Skeletal muscle cell (primary cell): ENCODE results near the gene APBB2.
"Not testable (repeated sequence)": the region's sequence is repeated elsewhere in the genome, so short reads cannot be mapped to it uniquely, and the experiment has no call there.

Source experiments
- DNase-seq: peaks from one replicate; pipeline ENCODE4 v3.0.0-alpha.2; 2010; ENCODE audit warnings: low read depth
- H3K4me3 ChIP-seq: 2 replicates; pipeline ENCODE4 v1.5.1; 2011; ENCODE audit warnings: low read depth, mild to moderate bottlenecking, control low read depth, low read length, moderate library complexity

The APBB2 gene

DNA sequence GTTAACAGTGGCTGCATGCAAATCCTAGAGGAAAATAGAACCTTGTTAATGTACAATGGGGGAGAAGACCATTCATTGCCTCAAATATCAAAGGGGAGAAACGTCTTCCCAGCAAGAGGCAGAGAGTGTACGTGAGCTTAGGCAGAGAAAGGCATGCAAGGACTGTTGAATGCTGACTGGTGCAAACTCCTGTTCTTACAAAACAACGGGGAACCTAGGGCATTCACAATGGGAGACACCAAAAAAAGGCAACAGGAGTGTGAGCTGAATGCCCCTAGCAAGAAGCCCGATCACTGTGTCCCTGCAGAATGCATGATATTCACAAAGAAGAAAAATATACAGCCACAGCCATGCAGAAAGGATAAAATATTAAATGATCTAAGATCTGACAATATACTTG is 279.7 kb downstream of the APBB2 start:
- DNase-seq = no peak
- no peak overlapping the region for H3K4me3 ChIP-seq

DNA sequence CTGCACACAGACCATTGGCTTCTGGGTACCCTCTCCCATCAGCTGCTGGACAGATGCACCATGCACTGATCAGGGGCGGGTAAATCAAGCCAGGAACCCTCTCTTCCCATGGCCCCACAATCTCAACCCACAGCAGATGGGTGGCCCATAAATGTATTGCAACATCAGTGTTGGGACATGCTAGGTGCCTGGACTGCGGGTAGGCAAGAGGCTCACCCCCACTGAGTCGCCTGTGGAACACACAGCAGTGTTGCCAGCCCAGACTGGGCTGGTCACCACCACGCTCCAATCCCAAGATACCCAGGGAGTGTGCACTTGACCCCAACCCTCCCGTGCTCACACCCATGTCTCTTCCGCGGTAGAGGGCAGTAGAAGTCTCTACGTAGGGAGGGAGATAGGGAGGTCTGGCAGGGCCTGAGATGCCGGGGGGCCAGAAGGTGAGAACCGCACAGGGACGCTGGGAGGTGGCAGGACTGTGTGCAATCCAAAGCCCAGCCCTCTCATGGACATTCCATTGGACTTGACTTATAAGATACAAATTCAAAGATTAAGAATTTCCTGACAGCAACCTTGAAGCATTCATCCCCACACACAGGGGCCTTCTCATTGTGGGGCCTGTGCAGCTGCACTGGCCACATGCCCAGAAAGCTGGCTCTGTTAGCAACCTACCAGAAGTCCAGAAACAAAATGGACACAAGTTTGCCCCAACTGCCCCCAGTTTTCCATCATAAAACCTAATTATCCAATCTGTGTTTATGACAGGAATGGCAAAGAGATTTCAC is 280.9 kb downstream of the APBB2 start:
- DNase-seq = peak; percentile 62
- no peak overlapping the region for H3K4me3 ChIP-seq

DNA sequence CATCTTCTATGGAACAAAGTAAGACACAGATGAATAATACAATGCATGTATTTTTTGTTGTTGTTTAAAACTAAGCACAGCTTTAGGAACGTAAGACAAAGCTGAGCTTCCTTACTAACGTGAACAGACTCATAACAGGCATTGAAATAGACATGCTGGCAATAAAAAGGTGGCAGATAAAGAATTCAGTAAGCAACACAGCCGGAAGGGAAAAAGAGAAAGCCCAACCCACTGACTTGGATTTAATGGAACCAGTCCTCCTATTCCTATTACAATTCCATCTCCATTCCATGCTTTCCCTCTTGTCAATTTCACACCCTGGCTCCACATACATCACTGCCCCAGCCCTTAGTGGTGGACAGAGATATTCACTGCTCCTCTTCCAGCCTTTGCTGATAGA is 282.5 kb downstream of the APBB2 start:
- DNase-seq = no peak
- H3K4me3 ChIP-seq = no peak overlapping the region

GRCh38 chr4:40931238-40931637 is 283.1 kb downstream of the APBB2 start:
- H3K4me3 ChIP-seq = no peak overlapping the region
- DNase-seq = no peak

DNA sequence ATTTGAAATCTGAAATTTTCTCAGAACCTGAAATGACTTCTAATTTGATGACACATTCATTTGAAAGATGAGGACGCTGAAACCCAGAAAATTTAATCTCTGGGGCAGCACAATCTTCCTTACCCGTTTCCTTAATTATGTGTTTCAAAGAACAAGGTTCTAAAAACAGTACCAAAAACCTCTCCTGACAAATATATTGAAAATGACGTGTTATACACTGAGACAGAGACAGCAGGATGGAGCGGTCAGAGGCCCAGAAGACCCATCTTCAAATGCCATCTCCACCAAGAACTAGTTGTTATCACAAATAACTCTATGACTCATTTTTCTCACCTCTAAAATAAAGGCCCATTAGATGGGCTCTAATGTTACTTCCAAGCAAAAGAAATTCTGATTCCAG is 287.3 kb downstream of the APBB2 start:
- DNase-seq = no peak
- no peak overlapping the region for H3K4me3 ChIP-seq

- H3K4me3 ChIP-seq = no peak overlapping the region
- no peak for DNase-seq
Measured at GRCh38 chr4:40924793-40925117, 289.6 kb downstream of the APBB2 start.

DNA sequence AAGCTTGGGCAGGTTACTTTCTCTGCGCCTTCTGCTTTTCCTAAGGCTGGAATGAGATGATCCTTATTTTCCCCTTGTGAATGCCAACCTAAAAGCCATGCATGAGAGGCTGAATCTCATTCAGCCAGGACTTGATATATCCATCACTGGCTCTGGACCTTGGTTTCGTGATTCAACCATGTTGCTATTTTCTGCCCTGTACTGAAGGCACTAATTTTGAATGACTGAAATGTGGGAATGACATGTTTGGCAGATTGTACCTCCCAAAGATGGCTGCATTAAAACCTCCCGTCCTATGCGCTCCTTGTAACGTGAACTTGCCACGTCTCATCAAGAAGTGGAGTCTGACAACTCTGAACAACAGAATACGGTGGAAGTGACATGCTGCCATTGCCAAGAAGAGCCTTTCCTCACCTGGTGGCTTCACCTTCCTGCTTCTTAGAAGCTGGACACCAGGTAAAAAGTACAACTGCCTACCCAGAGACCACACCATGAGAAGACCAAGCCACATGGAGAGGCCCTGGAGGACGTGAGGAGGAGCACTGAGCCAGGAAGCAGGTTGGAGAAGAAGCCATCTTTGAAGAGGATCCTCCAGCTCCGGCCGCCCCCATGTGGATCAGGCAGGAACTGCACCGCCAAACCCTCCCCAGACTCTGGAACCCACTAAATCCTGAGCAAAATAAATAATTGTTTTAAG is 290.1 kb downstream of the APBB2 start:
- no peak overlapping the region for H3K4me3 ChIP-seq
- DNase-seq = no peak

GRCh38 chr4:40923316-40924095 is 290.8 kb downstream of the APBB2 start:
- no peak overlapping the region for H3K4me3 ChIP-seq
- no peak for DNase-seq

- DNase-seq, H3K4me3 ChIP-seq: not testable (repeated sequence)
Measured at GRCh38 chr4:40919976-40920375, 294.4 kb downstream of the APBB2 start.

DNA sequence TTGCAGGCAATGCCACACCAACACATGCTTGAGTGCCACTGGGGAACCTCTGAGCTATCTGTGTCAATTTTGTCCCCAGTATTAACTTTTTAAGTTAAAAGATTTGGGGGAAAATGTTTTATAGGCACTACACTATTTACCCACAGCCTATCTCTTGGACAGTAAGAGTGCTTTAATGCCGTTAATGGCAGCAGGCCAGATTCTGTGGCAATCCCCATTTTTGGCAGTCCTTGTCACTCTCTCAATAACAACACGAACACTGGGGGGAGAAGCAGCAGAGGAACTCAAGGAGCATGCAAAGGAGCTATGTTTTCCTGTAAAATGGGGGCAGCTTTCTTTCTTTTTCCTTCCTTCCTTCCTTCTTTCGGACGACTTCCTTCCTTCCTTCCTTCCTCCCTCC is 296.0 kb downstream of the APBB2 start:
- DNase-seq = peak; percentile 75
- H3K4me3 ChIP-seq = no peak overlapping the region

DNA sequence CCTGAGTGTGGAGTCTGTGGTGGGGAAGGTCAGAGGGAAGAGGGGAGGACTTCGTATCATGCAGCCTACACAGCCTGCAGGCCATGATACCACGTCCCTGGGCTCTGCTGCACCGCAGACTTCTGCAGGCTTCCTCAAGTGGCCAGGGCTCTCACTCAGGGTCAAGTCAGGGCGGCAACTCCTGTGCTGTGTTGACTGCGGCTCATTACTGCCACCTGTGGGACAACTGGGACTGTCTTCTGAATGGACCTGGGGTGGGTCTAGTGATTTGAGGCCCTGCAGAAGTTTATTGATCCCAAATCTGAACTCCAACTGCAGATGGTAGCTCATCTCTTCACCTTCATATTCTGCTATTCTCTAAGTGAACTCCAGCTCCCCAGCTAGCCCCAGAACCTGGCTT is 297.5 kb downstream of the APBB2 start:
- DNase-seq = no peak
- no peak overlapping the region for H3K4me3 ChIP-seq

- DNase-seq = peak; percentile 84
- H3K4me3 ChIP-seq = no peak overlapping the region
Measured at GRCh38 chr4:40916218-40916555, 298.2 kb downstream of the APBB2 start.

DNA sequence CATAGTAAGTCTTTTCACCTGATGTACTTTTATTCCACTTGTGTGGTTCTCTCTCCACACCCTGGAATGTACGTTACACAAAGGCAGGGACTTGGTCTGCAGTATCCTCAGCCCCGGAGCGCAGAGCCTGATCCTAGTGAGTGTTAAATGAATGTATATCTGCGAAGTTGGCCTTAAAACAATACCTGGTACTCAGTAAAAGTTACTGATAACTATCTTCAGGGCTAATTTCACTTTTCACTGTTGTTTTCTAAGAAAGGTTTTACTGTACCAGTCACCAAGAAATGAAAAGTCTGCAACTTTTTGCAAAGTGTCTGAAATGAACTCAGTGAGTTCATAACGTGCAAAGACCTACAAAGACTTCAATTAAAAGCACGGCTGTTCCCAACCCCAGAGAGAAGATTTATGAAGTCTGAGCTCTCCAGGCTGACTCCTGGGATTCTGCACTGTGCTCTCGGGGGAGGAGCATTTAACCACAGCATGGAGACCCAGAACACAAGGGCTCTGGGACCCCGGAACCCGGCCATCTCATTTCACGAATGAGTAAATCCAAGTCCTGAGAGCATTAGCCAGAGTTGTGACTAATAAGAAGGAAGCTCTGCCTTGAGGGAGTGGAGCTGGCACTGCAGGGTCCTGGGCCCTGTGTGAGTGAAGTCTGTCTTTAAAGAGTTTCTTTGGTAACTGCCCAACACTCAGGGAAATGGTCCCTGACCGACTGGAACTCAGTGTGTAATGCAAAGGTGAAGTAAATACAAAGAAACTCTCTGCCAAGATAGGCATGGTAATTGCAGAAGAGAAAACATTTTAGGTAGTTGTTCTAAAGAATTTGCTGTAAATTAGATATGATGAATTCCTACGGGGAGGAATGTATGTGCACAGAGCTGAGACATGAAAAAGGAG is 298.8 kb downstream of the APBB2 start:
- no peak overlapping the region for H3K4me3 ChIP-seq
- no peak for DNase-seq

- H3K4me3 ChIP-seq = no peak overlapping the region
- DNase-seq = no peak
Measured at GRCh38 chr4:40912460-40913184, 301.7 kb downstream of the APBB2 start.

DNA sequence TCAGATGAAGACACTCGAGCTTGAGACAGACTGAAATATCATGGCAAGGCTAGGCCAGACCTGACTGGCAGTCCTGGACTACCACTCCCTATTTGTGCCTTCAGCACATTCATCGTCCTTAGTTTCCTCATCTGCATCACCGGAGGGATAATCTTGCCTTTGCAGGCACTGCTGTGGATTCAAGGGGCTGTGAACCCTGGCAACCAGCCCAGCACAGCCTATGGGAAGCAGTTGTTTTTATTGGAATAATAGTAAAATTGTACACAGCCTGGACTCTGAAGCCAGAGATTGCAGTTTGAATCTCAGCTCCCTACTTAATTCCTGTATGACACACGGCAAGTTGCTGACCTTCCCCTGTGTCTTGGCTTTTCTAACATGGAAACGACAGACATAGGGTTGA is 303.6 kb downstream of the APBB2 start:
- no peak for DNase-seq
- no peak overlapping the region for H3K4me3 ChIP-seq

- H3K4me3 ChIP-seq = no peak overlapping the region
- DNase-seq = no peak
Measured at GRCh38 chr4:40909363-40909876, 304.9 kb downstream of the APBB2 start.

GRCh38 chr4:40908702-40909362 is 305.5 kb downstream of the APBB2 start:
- DNase-seq = no peak
- H3K4me3 ChIP-seq = no peak overlapping the region

DNA sequence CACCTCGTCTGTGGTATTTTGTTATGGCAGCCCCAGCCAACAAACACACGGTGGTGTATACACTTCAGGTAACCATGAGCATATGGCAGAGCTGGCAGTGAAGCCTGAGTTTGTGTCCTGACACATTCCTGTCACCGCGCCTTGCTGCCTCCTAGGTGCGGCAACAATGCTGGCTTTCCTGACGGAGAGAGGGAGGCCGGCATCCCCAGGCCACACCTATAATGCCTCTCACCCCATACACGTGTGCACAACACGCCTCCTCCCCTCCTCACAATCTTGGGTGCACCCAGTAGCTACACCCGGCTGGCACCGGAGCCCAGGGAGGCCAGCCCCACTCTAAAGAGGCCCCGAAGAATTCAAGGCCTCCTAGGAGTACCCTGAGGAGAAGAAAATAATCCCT is 306.0 kb downstream of the APBB2 start:
- DNase-seq = no peak
- no peak overlapping the region for H3K4me3 ChIP-seq
